ENCODE data around the gene GAB1.

DNA sequence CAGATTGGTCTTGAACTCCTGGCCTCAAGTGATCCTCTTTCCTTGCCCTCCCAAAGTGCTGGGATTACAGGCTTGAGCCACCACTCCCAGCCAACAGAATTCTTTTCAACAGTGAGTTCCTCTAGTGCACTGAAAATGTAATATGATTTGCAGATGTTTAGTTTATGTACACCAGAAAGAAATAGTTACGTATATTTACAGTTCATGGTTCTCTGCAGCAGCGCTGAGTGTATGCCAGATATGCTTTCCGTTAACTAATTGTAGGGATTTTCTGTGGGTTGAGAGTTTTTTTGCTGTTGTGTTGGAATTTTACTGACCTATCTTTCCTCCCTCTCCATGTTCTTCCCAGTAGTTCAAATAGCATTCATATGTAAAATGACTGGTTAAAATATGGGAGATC lies 44.0 kb downstream of the GAB1 start:
- TF ChIP-seq ZNF596 (tag by site-specific recombination; IDR thresholded peaks at IDR 0.05) = no peak
- TF ChIP-seq, protein P1, sequence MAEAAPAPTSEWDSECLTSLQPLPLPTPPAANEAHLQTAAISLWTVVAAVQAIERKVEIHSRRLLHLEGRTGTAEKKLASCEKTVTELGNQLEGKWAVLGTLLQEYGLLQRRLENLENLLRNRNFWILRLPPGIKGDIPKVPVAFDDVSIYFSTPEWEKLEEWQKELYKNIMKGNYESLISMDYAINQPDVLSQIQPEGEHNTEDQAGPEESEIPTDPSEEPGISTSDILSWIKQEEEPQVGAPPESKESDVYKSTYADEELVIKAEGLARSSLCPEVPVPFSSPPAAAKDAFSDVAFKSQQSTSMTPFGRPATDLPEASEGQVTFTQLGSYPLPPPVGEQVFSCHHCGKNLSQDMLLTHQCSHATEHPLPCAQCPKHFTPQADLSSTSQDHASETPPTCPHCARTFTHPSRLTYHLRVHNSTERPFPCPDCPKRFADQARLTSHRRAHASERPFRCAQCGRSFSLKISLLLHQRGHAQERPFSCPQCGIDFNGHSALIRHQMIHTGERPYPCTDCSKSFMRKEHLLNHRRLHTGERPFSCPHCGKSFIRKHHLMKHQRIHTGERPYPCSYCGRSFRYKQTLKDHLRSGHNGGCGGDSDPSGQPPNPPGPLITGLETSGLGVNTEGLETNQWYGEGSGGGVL (tag by site-specific recombination; IDR thresholded peaks at IDR 0.05) = no peak
- TF ChIP-seq, protein P2, sequence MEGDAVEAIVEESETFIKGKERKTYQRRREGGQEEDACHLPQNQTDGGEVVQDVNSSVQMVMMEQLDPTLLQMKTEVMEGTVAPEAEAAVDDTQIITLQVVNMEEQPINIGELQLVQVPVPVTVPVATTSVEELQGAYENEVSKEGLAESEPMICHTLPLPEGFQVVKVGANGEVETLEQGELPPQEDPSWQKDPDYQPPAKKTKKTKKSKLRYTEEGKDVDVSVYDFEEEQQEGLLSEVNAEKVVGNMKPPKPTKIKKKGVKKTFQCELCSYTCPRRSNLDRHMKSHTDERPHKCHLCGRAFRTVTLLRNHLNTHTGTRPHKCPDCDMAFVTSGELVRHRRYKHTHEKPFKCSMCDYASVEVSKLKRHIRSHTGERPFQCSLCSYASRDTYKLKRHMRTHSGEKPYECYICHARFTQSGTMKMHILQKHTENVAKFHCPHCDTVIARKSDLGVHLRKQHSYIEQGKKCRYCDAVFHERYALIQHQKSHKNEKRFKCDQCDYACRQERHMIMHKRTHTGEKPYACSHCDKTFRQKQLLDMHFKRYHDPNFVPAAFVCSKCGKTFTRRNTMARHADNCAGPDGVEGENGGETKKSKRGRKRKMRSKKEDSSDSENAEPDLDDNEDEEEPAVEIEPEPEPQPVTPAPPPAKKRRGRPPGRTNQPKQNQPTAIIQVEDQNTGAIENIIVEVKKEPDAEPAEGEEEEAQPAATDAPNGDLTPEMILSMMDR (tag by site-specific recombination; IDR thresholded peaks at IDR 0.05) = no peak
- TF ChIP-seq, protein P3, sequence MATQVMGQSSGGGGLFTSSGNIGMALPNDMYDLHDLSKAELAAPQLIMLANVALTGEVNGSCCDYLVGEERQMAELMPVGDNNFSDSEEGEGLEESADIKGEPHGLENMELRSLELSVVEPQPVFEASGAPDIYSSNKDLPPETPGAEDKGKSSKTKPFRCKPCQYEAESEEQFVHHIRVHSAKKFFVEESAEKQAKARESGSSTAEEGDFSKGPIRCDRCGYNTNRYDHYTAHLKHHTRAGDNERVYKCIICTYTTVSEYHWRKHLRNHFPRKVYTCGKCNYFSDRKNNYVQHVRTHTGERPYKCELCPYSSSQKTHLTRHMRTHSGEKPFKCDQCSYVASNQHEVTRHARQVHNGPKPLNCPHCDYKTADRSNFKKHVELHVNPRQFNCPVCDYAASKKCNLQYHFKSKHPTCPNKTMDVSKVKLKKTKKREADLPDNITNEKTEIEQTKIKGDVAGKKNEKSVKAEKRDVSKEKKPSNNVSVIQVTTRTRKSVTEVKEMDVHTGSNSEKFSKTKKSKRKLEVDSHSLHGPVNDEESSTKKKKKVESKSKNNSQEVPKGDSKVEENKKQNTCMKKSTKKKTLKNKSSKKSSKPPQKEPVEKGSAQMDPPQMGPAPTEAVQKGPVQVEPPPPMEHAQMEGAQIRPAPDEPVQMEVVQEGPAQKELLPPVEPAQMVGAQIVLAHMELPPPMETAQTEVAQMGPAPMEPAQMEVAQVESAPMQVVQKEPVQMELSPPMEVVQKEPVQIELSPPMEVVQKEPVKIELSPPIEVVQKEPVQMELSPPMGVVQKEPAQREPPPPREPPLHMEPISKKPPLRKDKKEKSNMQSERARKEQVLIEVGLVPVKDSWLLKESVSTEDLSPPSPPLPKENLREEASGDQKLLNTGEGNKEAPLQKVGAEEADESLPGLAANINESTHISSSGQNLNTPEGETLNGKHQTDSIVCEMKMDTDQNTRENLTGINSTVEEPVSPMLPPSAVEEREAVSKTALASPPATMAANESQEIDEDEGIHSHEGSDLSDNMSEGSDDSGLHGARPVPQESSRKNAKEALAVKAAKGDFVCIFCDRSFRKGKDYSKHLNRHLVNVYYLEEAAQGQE (tag by site-specific recombination; IDR thresholded peaks at IDR 0.05) = no peak
- no peak for TF ChIP-seq PRDM1 (tag by site-specific recombination; IDR thresholded peaks at IDR 0.05)
- TF ChIP-seq SP2 (tag by site-specific recombination; IDR thresholded peaks at IDR 0.05) = no peak
- TF ChIP-seq, protein P4, sequence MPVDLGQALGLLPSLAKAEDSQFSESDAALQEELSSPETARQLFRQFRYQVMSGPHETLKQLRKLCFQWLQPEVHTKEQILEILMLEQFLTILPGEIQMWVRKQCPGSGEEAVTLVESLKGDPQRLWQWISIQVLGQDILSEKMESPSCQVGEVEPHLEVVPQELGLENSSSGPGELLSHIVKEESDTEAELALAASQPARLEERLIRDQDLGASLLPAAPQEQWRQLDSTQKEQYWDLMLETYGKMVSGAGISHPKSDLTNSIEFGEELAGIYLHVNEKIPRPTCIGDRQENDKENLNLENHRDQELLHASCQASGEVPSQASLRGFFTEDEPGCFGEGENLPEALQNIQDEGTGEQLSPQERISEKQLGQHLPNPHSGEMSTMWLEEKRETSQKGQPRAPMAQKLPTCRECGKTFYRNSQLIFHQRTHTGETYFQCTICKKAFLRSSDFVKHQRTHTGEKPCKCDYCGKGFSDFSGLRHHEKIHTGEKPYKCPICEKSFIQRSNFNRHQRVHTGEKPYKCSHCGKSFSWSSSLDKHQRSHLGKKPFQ (tag by site-specific recombination; IDR thresholded peaks at IDR 0.05) = no peak
- no peak for TF ChIP-seq ZNF701 (tag by site-specific recombination; IDR thresholded peaks at IDR 0.05)
- TF ChIP-seq ZNF121 (tag by site-specific recombination; IDR thresholded peaks at IDR 0.05) = no peak
- TF ChIP-seq, protein P5, sequence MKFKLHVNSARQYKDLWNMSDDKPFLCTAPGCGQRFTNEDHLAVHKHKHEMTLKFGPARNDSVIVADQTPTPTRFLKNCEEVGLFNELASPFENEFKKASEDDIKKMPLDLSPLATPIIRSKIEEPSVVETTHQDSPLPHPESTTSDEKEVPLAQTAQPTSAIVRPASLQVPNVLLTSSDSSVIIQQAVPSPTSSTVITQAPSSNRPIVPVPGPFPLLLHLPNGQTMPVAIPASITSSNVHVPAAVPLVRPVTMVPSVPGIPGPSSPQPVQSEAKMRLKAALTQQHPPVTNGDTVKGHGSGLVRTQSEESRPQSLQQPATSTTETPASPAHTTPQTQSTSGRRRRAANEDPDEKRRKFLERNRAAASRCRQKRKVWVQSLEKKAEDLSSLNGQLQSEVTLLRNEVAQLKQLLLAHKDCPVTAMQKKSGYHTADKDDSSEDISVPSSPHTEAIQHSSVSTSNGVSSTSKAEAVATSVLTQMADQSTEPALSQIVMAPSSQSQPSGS (tag by site-specific recombination; IDR thresholded peaks at IDR 0.05; ENCODE audit: low read depth) = no peak
- TF ChIP-seq ZNF561 (tag by site-specific recombination; IDR thresholded peaks at IDR 0.05; ENCODE audit: borderline replicate concordance) = no peak
- TF ChIP-seq ZNF239 (tag by site-specific recombination; IDR thresholded peaks at IDR 0.05) = no peak
- TF ChIP-seq, protein P6, sequence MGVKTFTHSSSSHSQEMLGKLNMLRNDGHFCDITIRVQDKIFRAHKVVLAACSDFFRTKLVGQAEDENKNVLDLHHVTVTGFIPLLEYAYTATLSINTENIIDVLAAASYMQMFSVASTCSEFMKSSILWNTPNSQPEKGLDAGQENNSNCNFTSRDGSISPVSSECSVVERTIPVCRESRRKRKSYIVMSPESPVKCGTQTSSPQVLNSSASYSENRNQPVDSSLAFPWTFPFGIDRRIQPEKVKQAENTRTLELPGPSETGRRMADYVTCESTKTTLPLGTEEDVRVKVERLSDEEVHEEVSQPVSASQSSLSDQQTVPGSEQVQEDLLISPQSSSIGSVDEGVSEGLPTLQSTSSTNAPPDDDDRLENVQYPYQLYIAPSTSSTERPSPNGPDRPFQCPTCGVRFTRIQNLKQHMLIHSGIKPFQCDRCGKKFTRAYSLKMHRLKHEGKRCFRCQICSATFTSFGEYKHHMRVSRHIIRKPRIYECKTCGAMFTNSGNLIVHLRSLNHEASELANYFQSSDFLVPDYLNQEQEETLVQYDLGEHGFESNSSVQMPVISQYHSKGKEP (tag by site-specific recombination; IDR thresholded peaks at IDR 0.05) = no peak
- TF ChIP-seq ZBTB17 (tag by site-specific recombination; IDR thresholded peaks at IDR 0.05) = no peak
